ENCODE measurements around the gene RBFOX2.

RBFOX2 gene

DNA sequence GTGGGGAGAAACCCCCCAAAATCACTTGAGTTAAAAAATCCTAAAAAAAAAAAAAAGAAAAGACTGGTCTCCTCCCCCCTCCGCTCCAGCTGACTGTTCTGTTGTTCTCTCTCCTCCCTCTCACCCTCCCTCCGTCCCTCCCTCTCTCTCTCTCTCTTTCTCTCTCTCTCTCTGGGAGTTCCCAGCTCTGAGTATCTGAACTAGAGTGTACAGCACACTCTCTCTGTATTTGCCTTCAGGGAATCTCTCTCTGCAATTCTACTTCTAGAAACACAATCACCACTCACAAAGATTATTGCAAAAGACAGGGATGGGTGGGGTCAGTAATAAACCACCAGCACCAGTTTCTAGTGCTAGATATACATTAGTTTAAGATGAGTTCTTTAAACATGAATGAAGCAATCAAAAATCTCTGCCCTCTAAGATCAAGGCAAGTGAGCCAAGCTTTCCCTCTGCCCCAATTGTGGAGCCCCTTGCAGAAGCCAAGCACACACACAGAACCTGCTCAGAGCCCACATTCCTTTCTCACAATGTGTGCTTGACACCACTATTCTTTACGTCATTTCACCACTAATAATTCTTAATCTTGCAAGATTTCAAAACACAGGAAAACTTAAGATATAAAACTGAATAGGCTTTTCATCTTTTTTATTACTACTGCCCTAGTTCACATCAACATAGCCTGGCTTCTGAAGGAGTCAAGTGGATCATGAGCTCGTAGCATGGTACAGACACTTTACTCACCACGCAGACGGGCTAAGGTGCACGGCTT, 133.5 kb downstream of the RBFOX2 start:
- no peak for DNase-seq

DNA sequence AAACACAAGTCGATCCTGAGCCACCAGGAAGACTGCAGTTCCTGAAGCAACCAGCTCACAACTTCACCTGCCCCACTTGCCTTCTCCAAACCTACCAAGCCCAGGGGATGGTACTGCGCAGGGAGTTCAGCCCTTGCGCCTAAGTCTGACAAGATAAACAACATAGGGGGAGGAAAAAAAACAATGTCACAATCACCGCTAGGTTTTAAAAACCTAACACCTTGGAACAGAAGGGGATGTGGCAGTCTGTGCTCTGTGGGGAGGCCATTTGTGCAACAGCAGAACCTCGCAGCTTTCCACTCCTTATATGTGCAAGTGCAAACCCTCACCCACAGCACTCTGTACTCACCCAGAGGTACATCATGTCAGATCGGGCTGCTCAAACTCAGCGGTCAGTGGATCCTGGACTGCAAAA, 134.2 kb downstream of the RBFOX2 start:
- no peak for DNase-seq

DNA sequence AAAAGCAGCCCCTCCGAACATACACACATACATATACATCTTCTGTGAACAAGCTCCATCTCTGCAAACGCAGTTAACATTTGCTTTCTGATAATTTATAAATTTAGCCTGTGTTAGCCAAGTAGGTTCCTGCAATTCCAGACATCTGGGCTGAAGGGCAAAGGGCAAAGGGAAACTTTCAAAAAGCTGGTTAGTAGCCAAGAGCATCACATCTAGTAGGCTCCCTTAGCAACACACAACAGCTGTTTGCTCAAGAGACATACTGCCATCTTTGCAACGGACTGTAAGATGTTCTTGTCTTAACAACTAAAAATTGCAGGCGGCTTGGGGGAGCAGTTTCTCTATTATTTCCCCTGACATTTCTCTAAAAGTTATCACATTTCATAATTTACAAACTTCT, 134.9 kb downstream of the RBFOX2 start:
- DNase-seq = no peak

DNA sequence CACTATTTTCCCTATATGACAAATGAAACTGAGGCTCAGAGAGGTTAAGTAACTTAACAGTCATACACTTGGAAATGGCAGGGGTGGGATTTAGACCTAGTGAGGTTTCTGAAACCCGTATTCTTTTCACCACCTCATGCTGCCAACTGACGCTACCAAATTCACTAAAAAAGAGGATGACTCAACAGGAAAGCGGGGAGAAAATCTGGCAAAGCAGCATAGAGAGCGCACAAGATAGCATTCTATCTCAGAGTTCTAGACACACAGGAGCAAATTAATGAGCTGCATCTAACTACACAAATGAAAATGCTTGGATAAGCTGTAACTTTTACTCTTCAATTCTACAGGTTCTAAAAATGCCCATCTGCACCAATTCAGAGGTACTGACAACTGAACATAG, 136.4 kb downstream of the RBFOX2 start:
- DNase-seq = no peak

DNA sequence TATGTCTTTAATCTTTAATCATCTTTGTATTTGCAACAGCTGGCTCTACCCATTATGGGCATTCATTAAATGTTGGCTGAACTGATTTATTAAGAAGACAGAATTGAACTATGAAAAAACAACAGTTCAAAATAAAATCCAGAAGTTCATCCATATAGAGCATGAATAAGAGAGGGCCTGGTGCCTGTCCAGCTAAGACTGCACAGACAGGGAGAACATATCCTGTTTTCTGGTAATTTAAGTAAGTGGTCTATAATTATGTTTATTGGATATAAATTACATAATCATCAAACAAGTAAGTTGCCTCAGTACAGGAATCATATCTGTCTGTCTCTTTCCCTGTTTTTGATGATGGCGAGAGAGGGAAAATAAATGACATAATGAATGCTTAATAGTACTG, 137.2 kb downstream of the RBFOX2 start:
- no peak for DNase-seq

DNA sequence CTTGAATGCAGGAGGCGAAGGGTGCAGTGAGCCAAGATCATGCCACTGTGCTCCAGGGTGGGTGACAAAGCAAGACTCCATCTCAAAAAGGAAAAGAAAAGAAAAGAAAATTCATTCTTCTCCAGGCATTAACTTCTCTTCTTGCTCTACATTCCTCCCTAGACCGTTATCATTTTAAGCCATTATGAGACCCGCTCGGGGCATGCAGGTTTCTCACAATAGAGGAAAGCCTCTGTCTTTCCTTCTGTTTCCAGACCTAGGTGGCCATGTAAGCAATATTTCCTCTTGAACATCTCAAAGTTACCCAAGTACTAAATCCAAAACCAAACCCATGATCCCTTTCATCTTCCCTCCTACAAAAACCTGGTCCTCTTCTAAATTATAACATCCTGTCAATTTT, 139.6 kb downstream of the RBFOX2 start:
- DNase-seq = no peak

DNA sequence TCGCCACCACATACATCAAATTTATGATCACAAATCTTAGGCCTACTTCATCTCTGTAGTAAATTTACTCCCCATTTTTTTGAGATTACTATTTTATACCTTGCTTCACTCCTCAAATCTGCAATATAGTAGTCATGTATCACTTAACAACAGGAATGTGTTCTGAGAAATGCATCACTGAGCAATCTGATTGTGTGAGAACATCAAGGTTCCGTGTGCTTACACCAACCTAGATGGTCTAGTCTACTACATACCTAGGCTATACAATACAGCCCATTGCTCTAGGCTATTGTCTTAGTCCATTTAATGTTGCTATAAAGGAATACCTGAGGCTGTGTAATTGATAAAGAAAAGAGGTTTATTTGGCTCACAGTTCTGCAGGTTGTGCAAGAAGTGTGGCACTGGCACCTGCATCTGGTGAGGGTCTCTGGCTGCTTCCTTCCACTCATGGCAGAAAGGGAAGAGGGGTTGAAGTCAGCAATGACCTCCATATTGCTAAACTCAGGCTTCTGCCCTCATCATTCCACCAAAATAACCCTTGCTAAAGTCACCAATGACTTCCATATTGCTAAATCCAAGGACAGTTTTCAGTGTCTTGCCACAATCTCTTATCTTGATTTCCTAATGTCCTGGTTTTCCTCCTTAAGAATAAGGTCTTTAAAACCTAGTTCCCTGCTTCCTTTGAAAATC, 140.3 kb downstream of the RBFOX2 start:
- DNase-seq = no peak

DNA sequence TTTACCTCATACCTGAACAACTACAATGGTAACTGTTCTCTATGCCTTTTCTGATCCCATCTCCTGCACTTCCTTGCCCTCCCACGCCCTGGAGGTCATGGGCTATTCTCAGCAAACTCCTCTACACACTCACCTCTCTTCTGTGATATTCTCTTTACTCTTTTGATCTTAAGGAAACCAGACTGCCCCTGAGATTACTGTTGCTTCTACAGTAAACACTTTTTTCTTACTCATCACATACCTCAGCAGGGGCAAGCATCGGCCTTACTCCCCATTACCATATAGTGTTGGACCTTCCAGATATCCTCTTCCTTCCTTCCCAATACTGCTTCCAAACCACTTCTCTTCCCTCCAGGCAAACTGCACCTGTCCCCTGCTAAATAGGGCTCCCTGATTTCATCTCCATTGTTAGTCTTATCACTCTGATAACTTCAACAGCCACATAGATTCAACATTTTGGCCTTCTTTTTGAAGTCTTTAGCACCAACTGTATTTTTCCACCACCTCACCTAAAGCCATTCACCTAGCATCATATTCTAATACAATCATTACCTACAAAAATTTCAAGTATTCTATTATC, 141.2 kb downstream of the RBFOX2 start:
- no peak for DNase-seq

DNA sequence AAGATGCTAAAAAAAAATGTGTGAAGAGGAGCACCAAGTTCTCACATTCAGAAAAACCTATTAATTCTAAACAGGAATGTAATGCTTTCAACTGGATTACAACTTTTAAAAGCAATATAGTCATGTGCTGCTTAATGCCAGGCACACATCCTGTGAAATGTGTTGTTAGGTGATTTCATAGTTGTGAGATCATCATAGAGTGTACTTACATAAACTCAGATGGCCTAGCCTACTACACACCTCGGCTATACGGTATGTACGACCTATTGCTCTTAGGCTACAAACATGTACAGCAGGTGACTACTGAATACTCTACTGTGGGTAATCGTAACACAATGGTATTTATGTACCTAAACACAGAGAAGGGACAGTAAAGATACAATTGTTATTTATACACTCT, 142.3 kb downstream of the RBFOX2 start:
- DNase-seq = no peak

DNA sequence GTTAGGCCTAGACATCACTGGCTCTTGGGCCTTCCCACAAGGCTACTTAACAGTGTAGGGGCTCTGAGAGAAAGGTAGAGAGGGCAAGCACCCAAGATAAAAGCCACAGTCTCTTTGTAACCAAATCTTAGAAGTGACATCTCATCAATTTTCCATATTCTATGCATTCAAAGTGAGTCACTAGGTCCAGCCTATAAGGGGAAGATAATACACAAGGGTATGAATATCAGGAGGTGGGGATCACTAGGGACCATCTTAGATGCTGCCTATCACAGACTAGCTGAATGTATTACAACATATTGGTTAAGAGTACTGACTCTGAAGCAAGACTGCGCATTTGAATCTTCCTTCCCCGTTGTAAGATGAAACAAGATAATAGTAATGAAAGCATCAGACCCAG, 144.1 kb downstream of the RBFOX2 start:
- DNase-seq = no peak

DNA sequence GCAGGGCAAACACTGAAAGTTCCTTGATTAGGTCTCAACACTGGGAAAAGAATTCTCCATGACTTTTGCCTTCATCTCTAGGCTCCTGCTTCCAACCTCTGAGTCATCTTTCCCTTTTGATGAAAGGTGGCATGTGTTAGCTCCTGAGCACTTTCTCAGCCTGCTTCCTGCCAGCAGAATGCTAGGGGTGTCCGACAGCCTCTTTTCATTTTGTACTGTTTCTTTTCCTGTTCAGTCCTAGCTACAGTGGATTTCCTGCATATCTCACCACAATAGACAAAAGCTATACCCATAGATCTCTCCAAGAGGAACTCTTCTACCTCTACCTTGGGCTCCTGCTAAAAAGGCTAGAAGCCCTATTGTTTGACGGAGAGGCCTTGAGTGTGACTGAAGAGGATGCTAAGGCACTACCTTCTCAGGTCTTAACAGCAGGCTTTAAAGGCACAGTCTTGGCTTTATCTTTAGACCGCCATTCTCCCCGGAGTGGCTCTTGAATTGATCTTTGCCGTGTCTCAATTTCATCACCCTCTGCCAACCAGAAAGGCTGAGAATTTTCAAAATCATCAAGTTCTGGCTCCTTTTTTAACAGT, 145.5 kb downstream of the RBFOX2 start:
- DNase-seq = no peak

DNA sequence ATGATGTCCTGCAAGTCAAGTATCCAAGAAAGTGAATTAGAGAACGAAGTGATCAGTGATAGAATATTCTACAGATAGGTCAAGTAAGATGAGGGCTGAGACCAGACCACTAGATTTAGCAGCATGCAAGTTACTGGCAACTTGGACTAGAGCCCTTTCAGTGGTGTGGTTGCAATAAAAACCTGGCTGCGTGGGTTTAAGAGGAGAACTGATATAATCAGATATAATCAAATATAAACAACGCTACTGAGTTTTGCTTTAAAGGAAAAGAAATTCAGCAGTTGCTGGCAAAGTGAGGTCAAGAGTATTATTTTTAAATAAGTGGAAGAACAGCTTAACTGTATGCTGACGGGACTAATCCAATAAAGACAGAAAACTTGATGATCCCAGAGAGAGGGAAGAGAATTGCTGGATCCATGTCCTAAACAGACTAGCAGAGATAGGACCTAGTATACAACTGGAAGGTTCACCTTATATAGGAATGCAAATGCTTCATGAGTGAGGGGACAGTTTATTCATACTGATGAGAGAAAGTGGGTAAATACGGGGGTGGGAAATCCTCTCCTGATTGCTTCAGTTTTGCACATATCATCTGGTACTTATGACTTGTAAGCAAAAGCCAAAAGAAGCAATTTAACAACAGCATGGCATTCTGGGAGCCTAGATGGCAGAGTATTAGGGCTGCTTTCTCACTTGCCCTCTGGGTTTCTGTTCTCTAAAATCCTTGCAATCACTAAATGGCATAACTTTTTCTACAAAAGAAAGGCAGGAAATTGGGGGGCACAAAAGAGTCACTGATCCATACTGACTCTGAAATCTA, 146.2 kb downstream of the RBFOX2 start:
- no peak for DNase-seq

DNA sequence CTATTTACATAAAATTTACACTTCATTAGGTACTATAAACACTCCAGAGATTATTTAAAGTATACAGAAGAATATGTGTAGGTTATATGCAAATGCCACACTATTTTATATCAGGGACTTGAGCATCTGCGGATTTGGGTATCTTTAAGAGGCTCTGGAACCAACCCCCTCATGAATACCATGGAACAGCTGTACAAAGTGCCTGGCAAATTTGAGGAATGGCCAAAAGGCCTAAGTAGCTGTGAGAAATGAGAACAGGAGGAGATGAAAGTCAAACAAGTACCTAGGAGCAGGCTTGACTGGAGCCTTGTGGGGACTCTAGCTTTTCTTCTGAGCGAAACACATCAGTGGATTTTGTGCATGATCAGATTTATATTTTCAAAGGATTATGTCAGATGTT, 149.3 kb downstream of the RBFOX2 start:
- no peak for DNase-seq

DNA sequence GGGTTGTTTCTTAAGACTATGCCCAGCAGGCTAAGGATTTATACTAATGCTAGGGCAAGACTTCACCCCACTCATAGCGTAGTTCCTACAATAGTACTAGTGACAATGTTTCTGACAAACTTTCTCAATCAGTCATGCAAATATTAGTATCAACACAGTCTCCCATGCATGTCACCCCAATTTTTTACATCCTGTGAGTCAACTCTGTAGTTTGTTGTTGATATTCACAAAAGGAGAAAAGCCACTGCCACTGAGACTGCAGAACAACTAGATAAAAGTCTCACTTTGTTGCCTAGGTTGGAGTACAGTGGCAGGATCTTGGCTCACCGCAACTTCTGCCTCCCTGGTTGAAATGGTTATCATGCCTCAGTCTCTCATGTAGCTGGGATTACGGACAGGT, 155.2 kb downstream of the RBFOX2 start:
- DNase-seq = no peak

DNA sequence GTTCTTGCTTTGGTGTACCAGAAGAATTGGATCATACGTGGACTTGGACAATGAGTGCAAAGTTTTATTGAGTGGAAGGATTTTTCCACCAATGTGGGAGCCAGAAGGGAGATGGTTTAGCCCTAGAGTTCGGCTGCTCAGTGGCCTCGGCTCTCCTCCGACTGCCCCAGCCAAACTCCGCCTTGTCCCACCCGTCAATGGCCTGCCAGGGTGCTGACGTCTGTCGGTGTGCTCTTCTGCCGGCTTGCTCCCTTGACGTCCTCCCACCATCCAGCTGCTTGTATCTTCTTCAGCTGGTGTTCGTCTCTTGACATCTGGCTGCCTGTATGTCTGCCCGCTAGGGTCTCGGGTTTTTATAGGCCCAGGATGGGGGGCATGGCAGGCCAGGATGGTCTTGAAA, 156.2 kb downstream of the RBFOX2 start:
- DNase-seq = no peak

DNA sequence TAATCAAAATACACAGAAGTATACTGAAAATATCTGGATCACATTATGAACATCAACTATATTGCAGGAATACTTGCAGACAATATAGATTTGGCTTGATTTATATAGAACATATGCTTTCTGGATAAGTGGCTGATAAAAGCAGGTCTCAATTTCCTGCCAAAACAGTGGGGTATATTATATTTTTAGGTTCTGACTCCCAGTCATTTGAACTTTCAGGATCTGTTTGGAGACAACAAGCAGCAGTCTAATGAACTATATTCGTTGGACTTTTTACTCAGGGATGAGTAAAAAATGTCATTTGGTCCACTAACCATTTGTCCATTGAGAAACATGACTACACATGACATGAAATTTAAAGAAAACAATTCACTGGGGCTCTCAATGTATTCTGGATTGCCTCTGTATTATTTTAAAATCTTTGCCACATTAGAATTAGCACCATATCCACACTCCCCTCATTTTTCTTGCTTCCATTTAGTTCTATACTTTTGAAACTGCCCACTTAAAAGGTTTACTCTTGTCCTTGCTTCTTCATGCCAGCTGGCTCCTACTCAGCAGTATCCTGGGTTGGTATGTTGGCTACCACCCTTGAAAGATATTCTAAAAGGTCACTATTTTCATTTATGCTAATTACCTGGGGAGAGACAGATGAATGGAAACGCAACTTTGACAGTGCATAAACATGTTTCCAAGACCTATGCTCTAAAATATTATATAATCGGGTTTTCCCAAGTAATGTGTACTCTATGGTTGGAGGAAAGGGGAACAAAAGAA, 157.9 kb downstream of the RBFOX2 start:
- DNase-seq = no peak

DNA sequence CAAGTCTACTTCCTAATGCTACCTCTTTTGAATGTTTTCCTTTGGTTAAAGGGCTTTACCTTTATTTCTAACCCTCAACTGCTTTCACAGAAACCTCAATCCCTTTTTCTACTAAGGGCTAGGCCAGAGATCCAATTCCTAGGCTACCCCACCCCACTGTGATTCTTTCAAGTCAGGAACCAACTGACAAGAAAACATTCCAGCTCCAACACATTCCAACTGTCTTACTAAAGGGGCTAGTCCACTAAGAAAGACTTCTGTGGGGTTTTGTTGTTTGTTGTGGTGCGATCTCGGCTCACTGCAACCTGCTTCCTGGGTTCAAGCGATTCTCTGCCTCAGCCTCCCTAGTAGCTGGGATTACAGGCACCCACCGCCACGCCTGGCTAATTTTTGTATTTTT, 159.7 kb downstream of the RBFOX2 start:
- DNase-seq = no peak

DNA sequence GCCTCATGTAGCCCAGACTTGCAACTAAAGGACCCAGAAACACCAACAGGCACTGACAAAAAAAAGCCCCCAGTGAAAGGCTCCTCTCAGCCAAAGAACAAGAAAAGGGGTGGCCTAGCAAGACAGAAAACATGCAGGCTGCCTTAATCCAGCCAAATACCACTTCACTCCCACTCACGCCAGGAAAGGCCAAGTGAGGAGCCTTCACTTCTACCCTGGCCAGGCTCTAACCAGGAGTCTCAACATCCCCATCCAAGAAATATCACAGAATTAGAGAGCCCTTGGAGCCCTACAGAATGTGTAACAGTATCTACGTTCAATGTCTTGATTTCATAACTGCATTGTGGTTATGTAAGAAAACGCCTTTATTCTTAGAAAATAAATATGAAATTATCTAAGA, 162.0 kb downstream of the RBFOX2 start:
- no peak for DNase-seq

DNA sequence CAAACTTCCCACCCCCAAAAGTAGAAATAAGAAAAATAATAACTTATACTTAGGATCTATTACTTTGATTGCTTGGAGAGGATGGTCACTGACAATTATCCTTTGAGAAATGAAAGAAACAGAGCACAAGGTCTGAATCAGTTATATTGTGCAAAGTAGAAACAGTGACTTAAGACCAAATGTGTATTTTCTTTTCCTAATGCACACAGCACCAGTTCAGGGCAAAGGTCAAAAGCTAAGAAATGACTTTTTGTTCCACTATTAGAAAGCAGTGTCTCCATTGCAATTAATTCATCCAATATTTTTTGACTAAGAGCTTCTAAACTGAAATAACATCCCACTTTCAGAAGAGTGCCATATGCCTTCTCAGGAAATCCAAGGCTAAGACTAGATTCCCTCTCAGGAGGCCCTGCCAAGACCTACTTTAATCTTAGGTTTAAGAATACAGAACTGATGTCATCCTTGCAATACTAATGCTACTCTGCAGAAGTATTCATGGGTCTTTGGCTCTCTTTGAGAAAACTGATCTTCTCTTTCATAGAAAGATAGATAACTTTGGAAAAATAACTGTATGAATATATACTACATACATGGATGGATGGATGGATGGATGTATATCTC, 164.0 kb downstream of the RBFOX2 start:
- no peak for DNase-seq

DNA sequence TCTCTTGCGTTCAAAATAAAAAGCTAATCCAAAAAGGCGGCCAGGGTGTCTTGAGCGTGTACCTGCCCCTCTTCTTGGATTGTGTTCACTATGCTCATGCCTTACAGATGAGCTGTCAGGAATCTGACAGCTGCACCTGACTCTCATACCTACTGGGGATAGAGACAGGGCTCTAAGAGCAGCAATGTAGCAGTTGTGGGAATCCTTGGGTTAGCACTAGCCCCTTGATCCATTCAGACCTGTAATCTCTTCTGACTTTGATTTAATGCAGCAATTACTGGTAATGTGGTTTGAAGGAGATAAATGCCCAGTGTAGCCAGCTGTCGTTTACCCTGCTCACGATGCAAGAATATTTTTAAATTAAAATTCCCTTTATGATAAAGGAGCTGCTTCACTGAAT, 165.2 kb downstream of the RBFOX2 start:
- DNase-seq = no peak

DNA sequence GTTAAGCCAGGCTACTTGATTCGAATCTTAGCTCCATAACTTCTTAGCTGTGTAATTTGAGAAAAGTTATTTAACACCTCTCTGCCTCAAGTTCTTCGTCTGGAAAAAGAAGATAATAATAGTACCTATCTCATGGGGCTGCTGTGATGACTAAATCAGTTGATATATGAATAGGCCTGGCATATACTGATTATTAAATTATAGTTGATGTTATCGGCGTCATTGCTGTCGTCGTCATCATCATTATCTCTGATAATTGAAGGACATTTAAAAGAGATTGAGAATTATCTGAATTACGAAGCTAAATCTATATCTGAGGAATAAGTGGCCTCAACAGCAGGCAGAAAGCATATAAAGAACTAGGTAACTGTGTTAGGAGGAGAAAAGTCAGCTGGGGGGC, 165.9 kb downstream of the RBFOX2 start:
- no peak for DNase-seq

DNA sequence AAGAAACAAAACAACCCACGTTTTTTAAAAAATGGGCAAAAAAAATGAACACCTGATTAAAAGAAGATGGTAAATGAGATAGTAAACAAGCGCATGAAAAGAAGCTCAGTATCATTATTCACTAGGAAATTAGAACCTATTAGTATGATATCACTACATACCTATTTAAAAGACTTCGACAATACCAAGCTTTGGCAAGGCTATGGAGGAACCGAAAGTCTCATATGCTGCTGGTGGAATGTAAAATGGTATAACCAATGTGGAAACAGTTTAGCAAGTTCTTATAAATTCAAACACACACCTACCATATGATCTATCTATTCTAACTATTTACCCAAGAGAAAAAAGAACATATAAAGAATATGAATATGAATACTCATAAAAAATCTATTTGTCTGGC, 167.2 kb downstream of the RBFOX2 start:
- no peak for DNase-seq
